AG09309 (cell line): Measurements from ENCODE around the gene GFOD1.

Experiments used
- DNase-seq: peaks from one replicate; pipeline ENCODE4 v3.0.0-alpha.2; 2010; ENCODE audit warnings: low read depth
- H3K4me3 ChIP-seq: 2 replicates; pipeline ENCODE4 v1.5.1; 2011; ENCODE audit warnings: mild to moderate bottlenecking, low read depth, low read length, moderate library complexity; ENCODE audit not compliant: control insufficient read depth
- CTCF ChIP-seq: IDR thresholded peaks from 2 replicates; pipeline ENCODE4 v1.5.1; 2011; ENCODE audit warnings: mild to moderate bottlenecking, low read depth, low read length, inconsistent platforms; ENCODE audit not compliant: insufficient read depth, control insufficient read depth; ENCODE audit errors: missing control alignments

GFOD1 gene

GRCh38 chr6:13500915-13501314 is 13.5 kb upstream of the GFOD1 start:
- no peak overlapping the region for H3K4me3 ChIP-seq
- DNase-seq = no peak
- TF ChIP-seq CTCF = no peak

- no peak for TF ChIP-seq CTCF
- H3K4me3 ChIP-seq = no peak overlapping the region
- DNase-seq = no peak
Observed at GRCh38 chr6:13500264-13500663, 12.9 kb upstream of the GFOD1 start.

- TF ChIP-seq CTCF = no peak
- H3K4me3 ChIP-seq = no peak overlapping the region
- no peak for DNase-seq
Observed at GRCh38 chr6:13496513-13497190, 9.3 kb upstream of the GFOD1 start.

- no peak overlapping the region for H3K4me3 ChIP-seq
- DNase-seq = no peak
- no peak for TF ChIP-seq CTCF
Observed at GRCh38 chr6:13495818-13496217, 8.4 kb upstream of the GFOD1 start.

- no peak for TF ChIP-seq CTCF
- DNase-seq = no peak
- no peak overlapping the region for H3K4me3 ChIP-seq
Observed at GRCh38 chr6:13495112-13495776, 7.8 kb upstream of the GFOD1 start.

- TF ChIP-seq CTCF = no peak
- H3K4me3 ChIP-seq = no peak overlapping the region
- DNase-seq = no peak
Observed at GRCh38 chr6:13494137-13494536, 6.7 kb upstream of the GFOD1 start.

- DNase-seq = no peak
- no peak overlapping the region for H3K4me3 ChIP-seq
- no peak for TF ChIP-seq CTCF
Observed at GRCh38 chr6:13493147-13493546, 5.7 kb upstream of the GFOD1 start.
